Measurements from ENCODE around the gene SCYL1.

The SCYL1 gene

DNA sequence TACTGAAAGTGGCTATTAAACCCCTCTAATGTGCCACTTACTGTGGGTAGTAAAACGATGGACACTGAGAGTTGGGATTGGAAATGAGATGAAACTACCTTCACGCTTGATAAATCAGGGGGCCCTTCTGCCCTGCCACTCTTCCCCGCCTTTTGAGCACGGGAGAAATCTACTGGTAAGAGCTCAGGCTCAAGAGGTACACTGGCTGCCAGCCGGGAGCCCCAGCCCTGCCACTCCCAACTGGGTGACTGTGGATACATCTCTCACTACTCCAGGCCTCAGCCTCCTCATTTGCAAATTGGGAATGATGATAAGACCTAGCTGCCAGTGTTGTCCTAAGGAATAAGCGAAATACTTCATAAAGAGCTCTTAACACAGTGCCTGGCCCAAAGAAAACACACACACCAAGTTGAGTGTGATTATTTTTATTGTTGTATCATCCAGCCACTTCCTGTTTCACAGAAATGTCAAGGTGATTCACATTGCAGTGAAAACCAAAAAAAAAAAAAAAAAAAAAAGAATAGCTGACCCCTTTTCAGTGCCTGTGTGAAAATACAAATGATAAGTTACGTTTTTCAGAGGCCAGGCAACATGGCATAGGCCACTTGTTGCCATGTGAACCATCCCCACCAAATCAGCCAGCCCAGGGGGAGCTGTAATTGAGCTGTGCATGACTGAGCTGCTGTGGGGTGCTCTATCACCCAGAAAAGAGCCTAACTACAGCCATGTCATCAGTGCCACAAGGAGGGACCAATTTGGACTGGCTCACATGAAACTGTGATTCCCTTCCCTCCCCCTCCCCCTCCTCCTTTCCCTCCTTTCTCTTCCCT, 41.0 kb downstream of the SCYL1 start:
- Histone ChIP-seq H2AFZ (ENCODE audit: low read depth, low read length) (no peak overlapping the region), H3K4me1 (ENCODE audit: insufficient read depth, low read length) (peaks cover 25% of the 10 kb centered on the region), H3K27ac (ENCODE audit: low read length) (no peak overlapping the region), H3K9me3 (ENCODE audit: insufficient read depth, low read length, severe bottlenecking) (no peaks in the 10 kb centered on the region), H3K4me3 (ENCODE audit: low read depth in 1 of 2, low read length in 2 of 2) (no peak overlapping the region), H3K9ac (ENCODE audit: low read depth, low read length) (no peak overlapping the region), H3K27me3 (ENCODE audit: insufficient read depth, low read length, poor library complexity) (no peaks in the 10 kb centered on the region), H4K20me1 (ENCODE audit: insufficient read depth, low read length) (peaks cover 8% of the 10 kb centered on the region), H3K36me3 (ENCODE audit: insufficient read depth, low read length) (peaks cover 15% of the 10 kb centered on the region), H3K79me2 (ENCODE audit: insufficient read depth, low read length) (peaks cover 37% of the 10 kb centered on the region), H3K4me2 (ENCODE audit: insufficient read depth, low read length) (no peak overlapping the region)
- DNase-seq = no peak
- ATAC-seq (ENCODE audit: insufficient read depth, low read depth) = no peak
- TF ChIP-seq, protein P1, sequence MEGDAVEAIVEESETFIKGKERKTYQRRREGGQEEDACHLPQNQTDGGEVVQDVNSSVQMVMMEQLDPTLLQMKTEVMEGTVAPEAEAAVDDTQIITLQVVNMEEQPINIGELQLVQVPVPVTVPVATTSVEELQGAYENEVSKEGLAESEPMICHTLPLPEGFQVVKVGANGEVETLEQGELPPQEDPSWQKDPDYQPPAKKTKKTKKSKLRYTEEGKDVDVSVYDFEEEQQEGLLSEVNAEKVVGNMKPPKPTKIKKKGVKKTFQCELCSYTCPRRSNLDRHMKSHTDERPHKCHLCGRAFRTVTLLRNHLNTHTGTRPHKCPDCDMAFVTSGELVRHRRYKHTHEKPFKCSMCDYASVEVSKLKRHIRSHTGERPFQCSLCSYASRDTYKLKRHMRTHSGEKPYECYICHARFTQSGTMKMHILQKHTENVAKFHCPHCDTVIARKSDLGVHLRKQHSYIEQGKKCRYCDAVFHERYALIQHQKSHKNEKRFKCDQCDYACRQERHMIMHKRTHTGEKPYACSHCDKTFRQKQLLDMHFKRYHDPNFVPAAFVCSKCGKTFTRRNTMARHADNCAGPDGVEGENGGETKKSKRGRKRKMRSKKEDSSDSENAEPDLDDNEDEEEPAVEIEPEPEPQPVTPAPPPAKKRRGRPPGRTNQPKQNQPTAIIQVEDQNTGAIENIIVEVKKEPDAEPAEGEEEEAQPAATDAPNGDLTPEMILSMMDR (IDR thresholded peaks at IDR 0.05; ENCODE audit: borderline replicate concordance, extremely low read depth, low read length, poor library complexity, severe bottlenecking) = no peak
- no peak for TF ChIP-seq EZH2 (IDR thresholded peaks at IDR 0.05; ENCODE audit: borderline replicate concordance, low read depth, low read length, severe bottlenecking)

DNA sequence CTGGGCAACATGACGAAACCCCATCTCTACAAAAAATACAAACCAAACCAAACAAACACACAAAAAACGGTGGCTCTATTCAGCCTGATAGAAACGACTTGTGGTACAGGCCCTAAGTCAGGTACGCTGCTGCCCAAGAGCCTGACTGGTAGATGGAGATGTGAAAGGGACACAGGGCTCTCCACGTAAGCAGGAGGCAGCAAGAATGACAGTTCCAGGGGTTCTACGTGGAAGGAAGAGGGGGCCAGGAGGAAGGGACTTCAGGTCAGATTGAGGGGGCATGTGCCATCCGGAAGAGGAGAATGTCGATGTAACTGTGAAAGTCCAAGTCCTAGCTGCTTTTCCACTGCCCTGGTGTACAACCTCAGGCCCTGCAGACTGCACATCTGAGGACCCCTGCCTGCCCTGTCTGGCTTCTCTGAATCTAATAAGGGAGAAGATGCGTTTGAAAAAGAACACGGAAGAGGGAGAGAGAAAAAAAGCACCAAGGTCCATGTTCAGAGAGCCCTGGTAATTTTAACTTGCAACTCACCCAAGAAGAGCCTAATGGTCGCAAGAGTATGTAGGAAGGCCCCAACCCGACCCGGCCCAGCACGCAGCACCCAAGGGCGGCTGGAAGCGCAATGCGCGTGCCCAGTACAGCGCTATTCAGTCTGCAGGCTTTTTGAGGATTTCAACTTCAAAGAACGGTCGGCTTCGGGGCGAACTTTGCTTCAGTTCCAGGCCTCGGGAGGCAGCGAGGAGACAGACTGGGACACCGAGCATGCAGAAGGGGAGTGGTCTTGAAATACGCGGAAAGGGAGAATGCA, 44.5 kb downstream of the SCYL1 start:
- Histone ChIP-seq H3K36me3 (ENCODE audit: insufficient read depth, low read length) (peaks cover 27% of the 10 kb centered on the region), H3K9ac (ENCODE audit: low read depth, low read length) (peak overlapping the region; percentile 92), H2AFZ (ENCODE audit: low read depth, low read length) (peak overlapping the region; percentile 71), H3K4me1 (ENCODE audit: insufficient read depth, low read length) (peaks cover 56% of the 10 kb centered on the region), H3K27ac (ENCODE audit: low read length) (peak overlapping the region; percentile 77), H3K9me3 (ENCODE audit: insufficient read depth, low read length, severe bottlenecking) (no peaks in the 10 kb centered on the region), H3K4me2 (ENCODE audit: insufficient read depth, low read length) (peak overlapping the region; percentile 98), H3K4me3 (ENCODE audit: low read depth in 1 of 2, low read length in 2 of 2) (peak overlapping the region; percentile 84), H4K20me1 (ENCODE audit: insufficient read depth, low read length) (peaks cover 29% of the 10 kb centered on the region), H3K27me3 (ENCODE audit: insufficient read depth, low read length, poor library complexity) (no peaks in the 10 kb centered on the region), H3K79me2 (ENCODE audit: insufficient read depth, low read length) (peaks cover 64% of the 10 kb centered on the region)
- no peak for TF ChIP-seq EZH2 (IDR thresholded peaks at IDR 0.05; ENCODE audit: borderline replicate concordance, low read depth, low read length, severe bottlenecking)
- TF ChIP-seq, protein P1 (IDR thresholded peaks at IDR 0.05; ENCODE audit: borderline replicate concordance, extremely low read depth, low read length, poor library complexity, severe bottlenecking) = no peak
- no peak for DNase-seq
- ATAC-seq (ENCODE audit: insufficient read depth, low read depth) = peak; percentile 25

DNA sequence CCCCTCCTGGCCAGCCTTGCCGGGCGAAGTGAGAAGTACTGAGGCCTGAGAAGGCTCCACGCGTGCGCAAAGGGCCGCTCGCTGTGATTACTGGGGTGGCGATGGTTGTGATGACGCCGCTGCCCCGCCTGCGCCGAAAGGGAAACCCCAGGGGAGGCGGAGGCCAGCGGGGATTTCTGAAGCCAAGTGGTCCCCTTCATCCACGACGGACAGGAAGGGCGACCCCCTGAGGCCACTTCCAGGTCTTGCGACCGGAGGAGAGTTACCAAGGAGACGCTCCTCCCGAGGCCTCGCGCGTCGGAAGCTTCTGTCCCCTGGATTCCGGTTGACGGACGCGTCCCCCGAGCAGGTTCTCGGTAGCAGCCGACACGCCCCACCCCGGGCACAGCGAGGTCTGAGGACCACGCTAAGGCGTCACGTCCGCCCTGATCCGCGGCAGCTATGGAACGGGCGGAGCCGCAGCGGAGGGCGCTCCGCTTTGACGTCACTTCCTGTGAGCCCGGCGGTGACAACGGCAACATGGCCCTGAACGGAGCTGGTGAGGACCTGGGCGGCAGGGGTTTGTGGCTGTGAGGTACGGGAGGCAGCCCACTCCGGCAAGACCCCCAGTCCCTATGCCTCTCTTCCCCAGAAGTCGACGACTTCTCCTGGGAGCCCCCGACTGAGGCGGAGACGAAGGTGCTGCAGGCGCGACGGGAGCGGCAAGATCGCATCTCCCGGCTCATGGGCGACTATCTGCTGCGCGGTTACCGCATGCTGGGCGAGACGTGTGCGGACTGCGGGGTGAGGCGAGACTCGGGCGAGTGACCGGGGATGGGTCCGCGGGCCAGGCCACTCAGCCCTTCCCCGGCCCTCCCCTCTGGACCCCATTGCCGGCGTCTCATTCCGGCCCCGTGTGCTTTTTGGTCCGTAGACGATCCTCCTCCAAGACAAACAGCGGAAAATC, 45.4 kb downstream of the SCYL1 start, which contains the start of gene ZNRD2:
ZNRD2 (plus strand) TSS at position 505 of the 946 bp plus-strand sequence; CDS start at position 520, 15 bp downstream.
- ATAC-seq (ENCODE audit: insufficient read depth, low read depth) (peak; percentile 76), DNase-seq (peak; percentile 98)
- Histone ChIP-seq H3K4me2 (ENCODE audit: insufficient read depth, low read length) (peak within 1 kb of the TSS; percentile 98), H3K79me2 (ENCODE audit: insufficient read depth, low read length) (peaks cover 64% of the 10 kb centered on the region), H3K4me1 (ENCODE audit: insufficient read depth, low read length) (peaks cover 64% of the 10 kb centered on the region), H3K9me3 (ENCODE audit: insufficient read depth, low read length, severe bottlenecking) (no peaks in the 10 kb centered on the region), H3K36me3 (ENCODE audit: insufficient read depth, low read length) (peaks cover 27% of the 10 kb centered on the region), H3K27ac (ENCODE audit: low read length) (peak within 1 kb of the TSS; percentile 77), H3K4me3 (ENCODE audit: low read depth in 1 of 2, low read length in 2 of 2) (peak within 1 kb of the TSS; percentile 84), H3K9ac (ENCODE audit: low read depth, low read length) (peak within 1 kb of the TSS; percentile 92), H3K27me3 (ENCODE audit: insufficient read depth, low read length, poor library complexity) (no peaks in the 10 kb centered on the region), H4K20me1 (ENCODE audit: insufficient read depth, low read length) (peaks cover 36% of the 10 kb centered on the region), H2AFZ (ENCODE audit: low read depth, low read length) (peak within 1 kb of the TSS; percentile 71)
- TF ChIP-seq, protein P1 (IDR thresholded peaks at IDR 0.05; ENCODE audit: borderline replicate concordance, extremely low read depth, low read length, poor library complexity, severe bottlenecking) = peak; percentile 56
- no peak for TF ChIP-seq EZH2 (IDR thresholded peaks at IDR 0.05; ENCODE audit: borderline replicate concordance, low read depth, low read length, severe bottlenecking)
